ENCODE data around the gene SEPHS1.

The SEPHS1 gene

DNA sequence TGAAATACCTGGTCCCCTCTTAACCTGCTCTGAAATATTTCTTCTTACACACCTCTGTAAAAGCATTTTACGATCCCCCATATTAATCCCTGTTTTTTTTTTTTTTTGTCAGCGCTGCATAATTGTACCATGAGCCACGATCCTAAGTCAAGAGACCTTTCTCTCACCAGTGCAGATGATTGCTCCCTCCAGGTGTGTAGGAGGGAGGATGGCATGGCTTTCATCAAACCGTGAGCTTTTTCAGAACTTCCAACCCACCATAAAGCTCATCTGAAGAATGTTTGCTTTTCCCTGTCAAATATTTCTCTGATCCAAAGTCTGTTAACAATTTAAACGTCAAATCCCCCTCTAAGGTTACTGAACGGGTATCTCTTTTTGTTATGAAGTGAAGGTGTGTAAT lies 28.2 kb upstream of the SEPHS1 start:
- no peak overlapping the region for H3K4me3 ChIP-seq (ENCODE audit: low read depth, low read length)
- TF ChIP-seq, protein P1, sequence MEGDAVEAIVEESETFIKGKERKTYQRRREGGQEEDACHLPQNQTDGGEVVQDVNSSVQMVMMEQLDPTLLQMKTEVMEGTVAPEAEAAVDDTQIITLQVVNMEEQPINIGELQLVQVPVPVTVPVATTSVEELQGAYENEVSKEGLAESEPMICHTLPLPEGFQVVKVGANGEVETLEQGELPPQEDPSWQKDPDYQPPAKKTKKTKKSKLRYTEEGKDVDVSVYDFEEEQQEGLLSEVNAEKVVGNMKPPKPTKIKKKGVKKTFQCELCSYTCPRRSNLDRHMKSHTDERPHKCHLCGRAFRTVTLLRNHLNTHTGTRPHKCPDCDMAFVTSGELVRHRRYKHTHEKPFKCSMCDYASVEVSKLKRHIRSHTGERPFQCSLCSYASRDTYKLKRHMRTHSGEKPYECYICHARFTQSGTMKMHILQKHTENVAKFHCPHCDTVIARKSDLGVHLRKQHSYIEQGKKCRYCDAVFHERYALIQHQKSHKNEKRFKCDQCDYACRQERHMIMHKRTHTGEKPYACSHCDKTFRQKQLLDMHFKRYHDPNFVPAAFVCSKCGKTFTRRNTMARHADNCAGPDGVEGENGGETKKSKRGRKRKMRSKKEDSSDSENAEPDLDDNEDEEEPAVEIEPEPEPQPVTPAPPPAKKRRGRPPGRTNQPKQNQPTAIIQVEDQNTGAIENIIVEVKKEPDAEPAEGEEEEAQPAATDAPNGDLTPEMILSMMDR (IDR thresholded peaks at IDR 0.05; ENCODE audit: control insufficient read depth, extremely low read depth, insufficient read depth), result no peak
- DNase-seq (ENCODE audit: low read depth), result no peak

DNA sequence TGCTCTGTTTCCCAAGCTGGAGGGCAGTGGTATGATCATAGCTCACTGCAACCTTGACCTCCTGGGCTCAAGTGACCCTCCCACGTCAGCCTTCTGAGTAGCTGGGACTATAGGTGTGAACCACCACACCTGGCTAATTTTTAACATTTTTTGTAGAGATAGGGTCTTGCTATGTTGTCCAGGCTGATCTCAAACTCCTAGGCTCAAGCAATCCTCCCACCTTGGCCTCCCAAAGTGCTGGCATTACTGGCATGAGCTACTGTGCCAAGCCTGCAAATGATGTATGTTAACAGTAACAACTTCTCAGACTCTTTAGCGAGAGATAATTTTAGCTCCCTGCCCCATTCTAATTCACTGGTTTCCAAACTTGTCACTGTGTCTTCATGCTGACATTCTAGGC lies 27.7 kb upstream of the SEPHS1 start:
- no peak overlapping the region for H3K4me3 ChIP-seq (ENCODE audit: low read depth, low read length)
- DNase-seq (ENCODE audit: low read depth), result no peak
- TF ChIP-seq, protein P1 (IDR thresholded peaks at IDR 0.05; ENCODE audit: control insufficient read depth, extremely low read depth, insufficient read depth), result no peak

DNA sequence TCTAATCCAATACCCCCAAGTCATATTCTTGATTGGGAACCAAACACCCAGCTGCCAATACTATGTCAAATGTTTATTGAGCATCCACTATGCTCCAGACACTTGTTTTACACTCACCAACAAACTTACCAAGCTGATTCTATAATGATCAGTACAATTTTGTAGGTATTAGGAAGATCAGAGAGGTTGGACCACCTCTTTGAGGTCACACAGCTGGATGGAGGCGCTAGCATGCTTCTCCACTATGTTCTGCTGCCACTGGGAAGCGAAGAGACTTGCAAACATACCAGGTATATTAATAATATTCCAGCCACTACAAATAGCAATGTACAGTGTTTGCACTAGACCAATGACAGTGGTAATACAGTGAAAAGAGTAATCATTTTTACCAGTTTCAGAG lies 25.6 kb upstream of the SEPHS1 start:
- no peak for DNase-seq (ENCODE audit: low read depth)
- H3K4me3 ChIP-seq (ENCODE audit: low read depth, low read length), result no peak overlapping the region
- TF ChIP-seq, protein P1 (IDR thresholded peaks at IDR 0.05; ENCODE audit: control insufficient read depth, extremely low read depth, insufficient read depth), result no peak

GRCh38 chr10:13372524-13372923 lies 24.4 kb upstream of the SEPHS1 start:
- no peak overlapping the region for H3K4me3 ChIP-seq (ENCODE audit: low read depth, low read length)

GRCh38 chr10:13371897-13372470 lies 23.9 kb upstream of the SEPHS1 start:
- peak; percentile 69 for DNase-seq (ENCODE audit: low read depth)
- TF ChIP-seq, protein P1 (IDR thresholded peaks at IDR 0.05; ENCODE audit: control insufficient read depth, extremely low read depth, insufficient read depth), result peak; percentile 97
- no peak overlapping the region for H3K4me3 ChIP-seq (ENCODE audit: low read depth, low read length)

More at GRCh38 chr10:13372524-13372923, 24.4 kb upstream of the SEPHS1 start:
- DNase-seq (ENCODE audit: low read depth), result no peak
- TF ChIP-seq, protein P1 (IDR thresholded peaks at IDR 0.05; ENCODE audit: control insufficient read depth, extremely low read depth, insufficient read depth), result no peak

GRCh38 chr10:13366891-13367290 lies 18.8 kb upstream of the SEPHS1 start:
- no peak overlapping the region for H3K4me3 ChIP-seq (ENCODE audit: low read depth, low read length)
- TF ChIP-seq, protein P1 (IDR thresholded peaks at IDR 0.05; ENCODE audit: control insufficient read depth, extremely low read depth, insufficient read depth), result no peak
- no peak for DNase-seq (ENCODE audit: low read depth)

DNA sequence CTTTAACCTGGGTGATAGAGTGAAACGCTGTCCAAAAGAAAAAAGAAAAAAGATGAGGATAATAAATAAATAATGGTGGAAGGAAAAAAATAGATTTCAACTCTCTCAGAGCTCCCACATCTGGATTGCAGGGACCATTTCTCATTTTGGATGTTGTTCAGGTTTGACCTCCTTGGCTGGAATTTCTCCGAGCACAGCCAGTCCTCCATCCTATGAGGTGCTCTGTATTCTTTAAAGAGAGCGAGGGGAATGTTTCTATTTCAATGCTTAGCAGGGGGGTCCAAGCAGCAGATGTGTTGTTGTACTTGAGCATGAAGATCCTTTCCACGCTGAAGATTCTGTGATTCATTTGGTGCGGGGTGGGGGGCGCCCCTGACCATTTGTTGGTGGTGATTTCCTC lies 17.7 kb upstream of the SEPHS1 start:
- no peak for DNase-seq (ENCODE audit: low read depth)
- TF ChIP-seq, protein P1 (IDR thresholded peaks at IDR 0.05; ENCODE audit: control insufficient read depth, extremely low read depth, insufficient read depth), result no peak

More for the DNA sequence above, 17.7 kb upstream of the SEPHS1 start:
- no peak overlapping the region for H3K4me3 ChIP-seq (ENCODE audit: low read depth, low read length)

Measured in LNCaP clone FGC (cell line).